HFFc6 (cell line): ENCODE data around the gene CYP51A1. TPM values are rescaled to one million over a fixed set of nuclear protein-coding genes. Genes with fewer than 3 reads are reported as not detected.
A peak's percentile ranks its signal among the peaks of the same experiment; 100 is the strongest.
"Not testable (repeated sequence)": the region's sequence is repeated elsewhere in the genome, so short reads cannot be mapped to it uniquely, and the experiment has no call there.

ENCODE experiments used
- DNase-seq: peaks from one replicate; pipeline ENCODE4 v3.0.0-alpha.2; 2018
- H3K27ac Mint-ChIP-seq: 2 replicates; pipeline ENCODE4 v1.8.0; 2020; ENCODE audit warnings: mild to moderate bottlenecking, mixed read lengths
- H3K27me3 Mint-ChIP-seq: 2 replicates; pipeline ENCODE4 v1.8.0; 2021; ENCODE audit warnings: mild to moderate bottlenecking, moderate library complexity, mixed read lengths; ENCODE audit not compliant: insufficient read depth
- H3K36me3 Mint-ChIP-seq: 2 replicates; pipeline ENCODE4 v1.8.0; 2021; ENCODE audit warnings: low read depth, mixed read lengths
- H3K4me1 Mint-ChIP-seq: 2 replicates; pipeline ENCODE4 v1.8.0; 2020; ENCODE audit warnings: low read depth, mixed read lengths
- H3K4me3 Mint-ChIP-seq: 2 replicates; pipeline ENCODE4 v1.8.0; 2020; ENCODE audit warnings: mild to moderate bottlenecking, moderate library complexity, mixed read lengths
- H3K9me3 Mint-ChIP-seq: 2 replicates; pipeline ENCODE4 v1.8.0; 2020; ENCODE audit warnings: mild to moderate bottlenecking, mixed read lengths
- long read RNA-seq: library from polyadenylated mRNA; unstranded; transcript quantifications from one replicate; pipeline ENCODE4 v2.0.0, GENCODE V29; 2019
- total RNA-seq, 6 experiments: library from RNA; stranded (reverse); fragmentation: NEBNext Ultra II Directional; extraction: Animal tissue kit (Norgen Biotek cat#: 25700); gene quantifications; 2 replicates in 1 of 6; 3 replicates in 5 of 6; pipeline ENCODE4 v1.2.3, GENCODE V29; 2021
- TF ChIP-seq, protein P1 (sequence below): fragments of 200-600 bp; sonication (generic); IDR thresholded peaks from 2 replicates; pipeline ENCODE4 v1.5.0; 2021; ENCODE audit warnings: antibody characterized with exemption, mild to moderate bottlenecking

CYP51A1 gene
- total RNA-seq: 10 to 100 TPM; 34.9 to 43.8 (median 38.2) TPM
- long read RNA-seq, transcript CYP51A1-201 (10 exons, 3,210 nt): major isoform, 42 of 49 reads
- long read RNA-seq, partial matches to known transcripts: 6 of 49 reads
- long read RNA-seq, other reads (novel, unspliced or antisense): 1 of 49 reads

DNA sequence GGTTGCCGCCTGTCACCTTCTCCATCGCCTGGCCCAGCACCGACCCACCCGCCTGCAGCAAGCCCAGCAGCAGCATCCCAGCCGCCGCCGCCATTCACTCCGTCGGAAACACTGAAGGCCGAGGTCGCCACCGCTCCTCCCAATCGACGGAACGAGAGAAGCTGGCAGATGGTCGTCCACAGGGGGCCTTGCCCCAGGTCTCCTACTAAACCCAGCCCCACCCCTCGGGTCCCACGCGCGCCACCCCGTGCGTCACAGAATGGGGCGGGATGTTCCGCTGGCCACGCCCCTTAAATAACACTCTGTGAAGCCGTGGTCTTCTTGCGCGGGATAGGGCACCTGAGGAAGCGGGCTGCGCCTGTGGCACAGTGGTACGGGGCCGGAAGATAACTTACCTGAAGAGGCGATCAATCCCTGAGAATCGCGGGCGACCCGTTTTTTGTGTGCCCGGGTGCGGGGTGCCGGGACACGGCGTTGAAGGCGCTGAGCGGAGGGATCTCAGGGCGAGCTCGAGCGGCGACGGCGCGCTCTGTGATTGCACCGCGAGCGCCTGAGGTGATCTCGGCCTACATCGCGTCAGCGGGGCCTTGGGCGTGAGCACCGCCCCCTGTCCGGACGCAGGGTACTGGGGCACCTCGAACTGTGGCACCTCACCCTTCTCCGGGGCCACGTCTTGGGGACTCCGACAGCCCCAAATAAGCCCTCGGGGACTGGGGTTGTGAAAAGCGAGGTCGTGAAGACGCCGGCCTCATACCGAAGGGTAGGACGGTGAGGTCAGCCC, at the start of gene CYP51A1:
Gene CYP51A1 (minus strand): TSS at position 207 of the 781 bp plus-strand sequence. CDS start 113 bp downstream, at position 94.
- DNase-seq: peak; percentile 79
- TF ChIP-seq, protein P1, sequence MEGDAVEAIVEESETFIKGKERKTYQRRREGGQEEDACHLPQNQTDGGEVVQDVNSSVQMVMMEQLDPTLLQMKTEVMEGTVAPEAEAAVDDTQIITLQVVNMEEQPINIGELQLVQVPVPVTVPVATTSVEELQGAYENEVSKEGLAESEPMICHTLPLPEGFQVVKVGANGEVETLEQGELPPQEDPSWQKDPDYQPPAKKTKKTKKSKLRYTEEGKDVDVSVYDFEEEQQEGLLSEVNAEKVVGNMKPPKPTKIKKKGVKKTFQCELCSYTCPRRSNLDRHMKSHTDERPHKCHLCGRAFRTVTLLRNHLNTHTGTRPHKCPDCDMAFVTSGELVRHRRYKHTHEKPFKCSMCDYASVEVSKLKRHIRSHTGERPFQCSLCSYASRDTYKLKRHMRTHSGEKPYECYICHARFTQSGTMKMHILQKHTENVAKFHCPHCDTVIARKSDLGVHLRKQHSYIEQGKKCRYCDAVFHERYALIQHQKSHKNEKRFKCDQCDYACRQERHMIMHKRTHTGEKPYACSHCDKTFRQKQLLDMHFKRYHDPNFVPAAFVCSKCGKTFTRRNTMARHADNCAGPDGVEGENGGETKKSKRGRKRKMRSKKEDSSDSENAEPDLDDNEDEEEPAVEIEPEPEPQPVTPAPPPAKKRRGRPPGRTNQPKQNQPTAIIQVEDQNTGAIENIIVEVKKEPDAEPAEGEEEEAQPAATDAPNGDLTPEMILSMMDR: peak; percentile 32; the same call in 1 of the 2 replicates
- Mint-ChIP-seq H3K4me1 (peaks cover 45% of the 10 kb centered on the region), H3K27ac (peak within 1 kb of the TSS; percentile 100), H3K9me3 (no peaks in the 10 kb centered on the region), H3K36me3 (peaks cover 8% of the 10 kb centered on the region), H3K27me3 (peaks cover 1% of the 10 kb centered on the region), H3K4me3 (peak within 1 kb of the TSS; percentile 100)

DNA sequence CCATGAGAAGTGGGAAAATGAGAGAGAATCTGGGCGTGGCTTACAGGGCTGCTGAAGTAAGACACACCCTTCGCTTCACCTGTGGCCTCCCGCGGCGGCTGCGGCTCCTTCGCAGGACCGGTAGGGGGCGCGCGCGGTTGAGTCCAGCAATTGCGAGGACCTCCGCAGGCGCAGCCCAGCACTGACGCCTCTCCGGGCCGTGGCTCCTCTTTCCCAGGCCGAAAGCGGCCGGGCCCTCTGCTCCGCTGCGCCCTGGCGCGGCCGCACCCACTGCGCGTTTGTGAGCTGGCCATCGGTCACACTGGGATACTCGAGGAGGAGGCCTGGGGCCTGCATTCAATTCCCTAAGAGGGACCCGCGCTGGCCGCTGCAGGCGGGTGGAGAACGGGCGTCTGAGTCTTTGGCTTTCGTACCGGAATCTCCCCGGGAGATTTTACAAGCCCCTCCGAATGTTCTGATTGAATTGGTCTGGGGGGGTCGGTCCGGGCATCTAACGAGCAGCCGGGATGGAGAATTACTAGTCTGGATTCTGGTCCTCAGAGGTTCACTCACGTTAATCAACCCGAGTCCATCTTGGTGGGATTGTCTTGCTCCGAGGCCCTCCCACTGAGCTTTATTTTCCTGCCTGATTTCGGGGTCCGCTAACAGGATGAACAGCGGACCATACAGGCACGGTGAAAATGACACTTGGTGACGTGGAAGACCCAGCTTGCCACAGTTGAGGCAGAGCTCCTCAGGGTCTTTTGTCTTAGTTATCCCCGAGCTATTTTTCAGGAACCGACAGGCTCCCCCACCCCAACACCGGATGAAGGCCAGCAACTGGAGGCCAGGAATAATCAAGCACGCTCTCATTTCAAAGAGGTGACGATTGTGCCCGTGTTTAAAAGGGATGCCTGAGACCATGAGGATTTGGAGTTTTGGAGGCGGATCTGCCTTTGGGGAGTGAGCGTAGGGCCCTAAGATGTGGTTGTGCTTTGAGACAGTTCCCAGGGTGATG, 44.9 kb upstream of the CYP51A1 start, which contains the start of gene LRRD1:
Gene LRRD1 (minus strand): TSS at position 215 of the 997 bp plus-strand sequence. CDS start 13,940 bp downstream, outside the sequence.
- Mint-ChIP-seq H3K36me3 (no peaks in the 10 kb centered on the region), H3K4me1 (peaks cover 9% of the 10 kb centered on the region), H3K9me3 (no peaks in the 10 kb centered on the region), H3K27ac (peak within 1 kb of the TSS; percentile 69), H3K4me3 (peak within 1 kb of the TSS; percentile 73), H3K27me3 (no peaks in the 10 kb centered on the region; the same call in 1 of the 2 replicates)
- TF ChIP-seq, protein P1: peak; percentile 99
- peak; percentile 72 for DNase-seq

DNA sequence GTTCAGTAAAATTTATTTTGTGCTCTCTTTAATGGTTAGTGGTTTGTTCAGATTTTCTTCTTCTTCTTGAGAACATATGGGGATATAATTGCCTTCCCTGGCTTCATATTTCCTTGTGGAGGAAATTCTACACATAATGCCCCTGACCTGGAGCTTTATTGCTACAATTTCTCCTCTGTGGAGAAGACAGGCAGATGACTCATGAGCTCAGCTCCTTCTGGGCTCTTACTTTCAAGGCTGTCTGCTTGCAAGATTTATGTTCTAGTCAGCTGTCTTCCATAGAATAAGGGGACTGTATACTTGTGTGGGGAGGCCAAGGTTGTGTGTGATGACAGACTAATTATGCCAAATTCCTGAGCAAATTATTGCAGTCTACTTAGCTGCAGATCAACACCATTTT, 43.1 kb upstream of the CYP51A1 start:
- no peaks in the 10 kb centered on the region for H3K9me3 Mint-ChIP-seq
- DNase-seq: peak; percentile 34
- no peaks in the 10 kb centered on the region; the same call in 1 of the 2 replicates for H3K27me3 Mint-ChIP-seq
- no peaks in the 10 kb centered on the region for H3K36me3 Mint-ChIP-seq
- TF ChIP-seq, protein P1: no peak
- H3K27ac Mint-ChIP-seq: no peak overlapping the region
- no peak overlapping the region for H3K4me3 Mint-ChIP-seq
- H3K4me1 Mint-ChIP-seq: peaks cover 9% of the 10 kb centered on the region

DNA sequence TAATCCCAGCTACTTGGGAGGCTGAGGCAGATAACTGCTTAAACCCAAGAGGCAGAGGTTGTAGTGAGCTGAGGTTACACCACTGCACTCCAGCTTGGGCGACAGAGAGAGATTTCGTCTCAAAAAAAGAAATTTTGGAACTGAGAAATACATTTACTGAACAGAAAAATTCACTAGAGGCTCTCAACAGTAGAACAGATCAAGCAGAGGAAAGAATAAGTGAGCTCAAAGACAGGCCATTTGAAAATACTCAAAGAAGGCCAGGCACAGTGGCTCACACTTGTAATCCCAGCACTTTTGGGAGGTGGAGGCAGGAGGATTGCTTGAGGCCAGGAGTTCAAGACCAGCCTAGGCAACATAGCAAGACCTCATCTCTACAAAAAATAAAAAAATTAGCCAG, 35.3 kb upstream of the CYP51A1 start:
- H3K36me3 Mint-ChIP-seq, H3K4me1 Mint-ChIP-seq, H3K9me3 Mint-ChIP-seq, DNase-seq, H3K4me3 Mint-ChIP-seq, H3K27me3 Mint-ChIP-seq, H3K27ac Mint-ChIP-seq: not testable (repeated sequence)

DNA sequence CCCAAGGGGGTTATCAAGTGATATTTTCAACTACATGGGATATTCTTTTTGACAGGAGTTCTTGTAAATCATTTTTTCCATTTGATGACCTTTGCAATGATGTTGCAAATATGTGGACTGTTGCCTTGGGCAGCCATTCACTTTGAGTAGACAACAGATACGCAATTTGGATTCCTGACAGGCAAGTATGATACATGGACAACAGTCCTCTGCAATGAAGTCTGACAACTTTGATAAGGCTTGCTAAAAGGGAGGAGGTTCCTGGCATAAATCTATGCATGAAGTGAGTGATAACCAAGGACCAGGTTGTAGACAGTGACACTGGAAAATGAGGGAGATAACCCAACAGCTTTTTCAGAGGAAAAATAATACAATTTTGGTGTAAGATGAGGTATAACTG, 27.0 kb upstream of the CYP51A1 start:
- TF ChIP-seq, protein P1: no peak
- DNase-seq: no peak
- Mint-ChIP-seq H3K4me3 (no peak overlapping the region), H3K36me3 (no peaks in the 10 kb centered on the region), H3K27ac (no peak overlapping the region), H3K27me3 (peaks cover 4% of the 10 kb centered on the region; the same call in 1 of the 2 replicates), H3K4me1 (peaks cover 16% of the 10 kb centered on the region), H3K9me3 (no peaks in the 10 kb centered on the region)
